ENCODE data around the gene CENPS.
"Not testable (repeated sequence)": the region's sequence is repeated elsewhere in the genome, so short reads cannot be mapped to it uniquely, and the experiment has no call there.

Gene CENPS

DNA sequence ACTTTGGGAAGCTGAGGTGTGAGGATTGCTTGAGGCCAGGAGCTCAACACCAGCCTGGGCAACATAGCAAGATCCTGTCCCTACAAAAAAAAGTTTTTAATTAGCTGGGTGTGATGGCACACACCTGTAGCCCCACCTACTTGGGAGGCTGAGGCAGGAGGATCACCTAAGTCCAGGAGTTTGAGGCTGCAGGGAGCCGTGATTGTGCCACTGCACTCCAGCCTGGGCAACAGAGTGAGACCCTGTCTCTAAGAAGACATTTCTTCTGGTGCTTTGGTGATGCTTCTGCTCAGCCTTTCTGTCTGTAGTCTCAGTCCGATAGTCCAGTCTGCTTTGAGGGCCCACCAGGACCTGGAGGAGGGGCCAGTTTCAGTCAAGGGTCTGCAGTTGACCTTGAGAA lies 23.0 kb upstream of the CENPS start:
- DNase-seq (ENCODE audit: low read depth, low spot score) = no peak
- TF ChIP-seq CTCF (IDR thresholded peaks at IDR 0.05; ENCODE audit: insufficient read depth, low read length, missing control alignments) = no peak
- no peak overlapping the region for H3K4me3 ChIP-seq (ENCODE audit: low read depth, low read length)
- POLR2A ChIA-PET = no interaction called here
- CTCF ChIA-PET = interaction anchor here (1.2 to 3.6 kb wide), 2 partner anchors 23 to 30 kb away, joined by 4 to 14 read pairs; partner anchors contain the start of gene CENPS

GRCh38 chr1:10415211-10415930 lies 14.9 kb upstream of the CENPS start:
- peak; percentile 65 for DNase-seq (ENCODE audit: low read depth, low spot score)
- no peak overlapping the region for H3K4me3 ChIP-seq (ENCODE audit: low read depth, low read length)
- no peak for TF ChIP-seq CTCF (IDR thresholded peaks at IDR 0.05; ENCODE audit: insufficient read depth, low read length, missing control alignments)
- CTCF ChIA-PET = interaction anchor here (1.2 to 2.6 kb wide), 6 partner anchors 11 to 78 kb away, joined by 3 to 16 read pairs (median 6); partner anchors contain the start of gene CENPS
- POLR2A ChIA-PET = interaction anchor here (0.8 to 1.8 kb wide), 4 partner anchors 14 to 38 kb away, joined by 3 to 4 read pairs (median 4); partner anchors contain the start of gene PGD

- DNase-seq (ENCODE audit: low read depth, low spot score); H3K4me3 ChIP-seq (ENCODE audit: low read depth, low read length): not testable (repeated sequence)
- ChIA-PET CTCF (interaction anchor here (1.2 to 2.6 kb wide), 7 partner anchors 11 to 78 kb away, joined by 3 to 16 read pairs (median 6); partner anchors contain the start of gene CENPS), POLR2A (interaction anchor here (0.8 to 1.8 kb wide), 3 partner anchors 15 to 39 kb away, joined by 3 to 4 read pairs (median 3); partner anchors contain the start of gene PGD)
Measured at GRCh38 chr1:10415967-10416366, 14.3 kb upstream of the CENPS start.

GRCh38 chr1:10418741-10419140 lies 11.5 kb upstream of the CENPS start:
- H3K4me3 ChIP-seq (ENCODE audit: low read depth, low read length); DNase-seq (ENCODE audit: low read depth, low spot score): not testable (repeated sequence)
- ChIA-PET POLR2A (interaction anchor here (0.6 kb wide), 1 partner anchor 34 kb away, joined by 4 read pairs; no protein-coding TSS in a partner anchor), CTCF (interaction anchor here (4.6 kb wide), 1 partner anchor 11 kb away, joined by 42 read pairs; the partner anchor contains the start of gene CENPS)

- no peak for TF ChIP-seq CTCF (IDR thresholded peaks at IDR 0.05; ENCODE audit: insufficient read depth, low read length, missing control alignments)
- ChIA-PET POLR2A (no interaction called here), CTCF (interaction anchor here (2.1 to 4.6 kb wide), 2 partner anchors 10 to 42 kb away, joined by 7 to 42 read pairs; partner anchors contain the start of gene CENPS)
- DNase-seq (ENCODE audit: low read depth, low spot score) = no peak
- H3K4me3 ChIP-seq (ENCODE audit: low read depth, low read length) = no peak overlapping the region
Measured at GRCh38 chr1:10419351-10419750, 10.9 kb upstream of the CENPS start.

DNA sequence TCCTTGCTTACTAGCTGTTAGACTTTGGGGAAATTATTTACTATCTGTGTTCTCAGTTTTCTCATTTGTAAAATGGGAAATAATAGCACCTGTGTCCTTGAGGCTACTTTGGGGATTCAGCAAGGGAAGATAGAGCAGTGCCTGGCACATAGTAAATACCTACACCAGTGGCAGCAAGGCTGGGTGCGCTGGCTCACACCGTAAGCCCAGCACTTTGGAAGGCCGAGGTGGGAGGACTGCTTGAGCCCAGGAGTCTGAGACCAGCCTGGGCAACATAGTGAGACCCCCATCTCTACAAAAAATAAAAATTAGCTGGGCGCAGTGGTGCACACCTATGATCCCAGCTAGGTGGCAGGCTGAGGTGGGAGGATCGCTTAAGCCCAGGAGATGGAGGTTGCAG lies 8.6 kb upstream of the CENPS start:
- POLR2A ChIA-PET = no interaction called here

More for the DNA sequence above, 8.6 kb upstream of the CENPS start:
- CTCF ChIA-PET = interaction anchor here (2.1 to 4.6 kb wide), 2 partner anchors 8 to 45 kb away, joined by 7 to 42 read pairs; partner anchors contain the start of gene CENPS
- DNase-seq (ENCODE audit: low read depth, low spot score) = no peak
- TF ChIP-seq CTCF (IDR thresholded peaks at IDR 0.05; ENCODE audit: insufficient read depth, low read length, missing control alignments) = no peak
- no peak overlapping the region for H3K4me3 ChIP-seq (ENCODE audit: low read depth, low read length)
